DOHH2 (cell line): Measurements from ENCODE around the gene NOS3.

Experiments used
- CTCF ChIP-seq: fragments of 200-600 bp; sonication (generic); IDR thresholded peaks from one replicate; pipeline ENCODE4 v1.5.1; 2014; ENCODE audit warnings: antibody characterized with exemption, mild to moderate bottlenecking, low read depth, low read length; ENCODE audit not compliant: poor library complexity, severe bottlenecking
- EZH2phosphoT487 ChIP-seq: fragments of 200-600 bp; sonication (generic); IDR thresholded peaks from 2 replicates; pipeline ENCODE4 v1.6.1; 2017; ENCODE audit warnings: borderline replicate concordance, mild to moderate bottlenecking, antibody characterized with exemption, low read length, moderate library complexity, mixed read lengths

- TF ChIP-seq CTCF, result no peak
- no peak for TF ChIP-seq EZH2phosphoT487
These were observed 7.5 kb downstream of the NOS3 start for GRCh38 chr7:150998341-150998740.
